K562 (cell line): Measurements from ENCODE around the gene RSRC1. TPM values are rescaled to one million over a fixed set of nuclear protein-coding genes. Genes with fewer than 3 reads are reported as not detected.

Experiments
- ATAC-seq: fragments of 200-7000 bp; cut with Tn5 transposase; 3 replicates; pipeline ENCODE4 v1.9.1; 2020; ENCODE audit warnings: moderate library complexity
- BruUV-seq: library from RNA; stranded (reverse); fragments of 400-500 nt; replicated peaks from 2 replicates; lab custom pipeline; 2021; lab: Mats Ljungman, UMichigan
- CTCF ChIA-PET: fragments of 300-600 bp; formaldehyde crosslinking; extraction: SDS; loops from one replicate; lab custom pipeline; 2021; ENCODE audit warnings: low intra/inter-chr PET ratio; lab: Yijun Ruan, JAX
- POLR2A ChIA-PET: fragments of 300-600, 350-650 bp; sonication (Branson Sonifier 250); formaldehyde crosslinking; extraction: SDS; loops from one replicate; lab custom pipeline; 2021; ENCODE audit warnings: antibody characterized with exemption, inconsistent platforms; lab: Yijun Ruan, JAX
- DNase-seq, 4 experiments: peaks; one replicate each; pipeline versions ENCODE4 v3.0.0 to v3.0.0-alpha.2; 2011 to 2018; ENCODE audit warnings: low spot score in 3 of 4, mixed read lengths in 3 of 4; ENCODE audit errors: extremely low read depth in 1 of 4
- FAIRE-seq: peaks from 2 replicates; lab custom pipeline; 2011; peaks lifted over from hg19 to GRCh38; lab: Jason Lieb, UNC
- H2AFZ ChIP-seq: 2 replicates; pipeline ENCODE4 v1.6.0; 2011; ENCODE audit warnings: low read depth, low read length, control low read depth, inconsistent platforms
- H3K27ac ChIP-seq: fragments of 200-600 bp; 3 replicates; pipeline ENCODE4 v1.8.0; 2011; ENCODE audit warnings: low read depth, mild to moderate bottlenecking, control low read depth, inconsistent platforms, low read length, moderate library complexity, mixed read lengths; ENCODE audit errors: extremely low read depth
- H3K27me3 ChIP-seq, 2 experiments: fragments of 300-600 bp in 1 of 2; 2 replicates in 1 of 2; 3 replicates in 1 of 2; pipeline versions ENCODE4 v1.6.0 to v1.8.0; 2011; ENCODE audit warnings: inconsistent platforms in 2 of 2, low read length in 2 of 2, mild to moderate bottlenecking in 1 of 2, mixed read lengths in 1 of 2, moderate library complexity in 1 of 2; ENCODE audit not compliant: control insufficient read depth in 2 of 2, insufficient read depth in 2 of 2
- H3K36me3 ChIP-seq: fragments of 300-600 bp; 3 replicates; pipeline ENCODE4 v1.8.0; 2011; ENCODE audit warnings: mild to moderate bottlenecking, low read length, inconsistent platforms; ENCODE audit not compliant: control insufficient read depth, insufficient read depth
- H3K4me1 ChIP-seq, 2 experiments: fragments of 200-600 bp in 1 of 2; replicated peaks in 1 of 2; 2 replicates in 1 of 2; 3 replicates in 1 of 2; pipeline versions ENCODE4 v1.5.1 to v1.8.0; 2011; ENCODE audit warnings: inconsistent platforms in 2 of 2, low read length in 2 of 2, mild to moderate bottlenecking in 1 of 2, mixed read lengths in 1 of 2, moderate library complexity in 1 of 2; ENCODE audit not compliant: control insufficient read depth in 2 of 2, insufficient read depth in 2 of 2
- H3K4me2 ChIP-seq: 2 replicates; pipeline ENCODE4 v1.6.1; 2011; ENCODE audit warnings: low read length, control low read depth, inconsistent platforms, mixed read lengths; ENCODE audit not compliant: insufficient read depth
- H3K4me3 ChIP-seq: fragments of 200-600 bp; sonication (generic), shearing (Covaris generic); 2 replicates; pipeline ENCODE4 v1.5.1; 2016; ENCODE audit warnings: control low read depth, inconsistent platforms
- H3K79me2 ChIP-seq: fragments of 200-600 bp; 3 replicates; pipeline ENCODE4 v1.8.0; 2011; ENCODE audit warnings: low read length, inconsistent platforms; ENCODE audit not compliant: control insufficient read depth, insufficient read depth
- H3K9ac ChIP-seq, 2 experiments: 2 replicates each; pipeline versions ENCODE4 v1.6.0 to v1.6.1; 2011; ENCODE audit warnings: low read depth in 2 of 2, low read length in 2 of 2, control low read depth in 1 of 2, inconsistent platforms in 1 of 2, mild to moderate bottlenecking in 1 of 2, mixed read lengths in 1 of 2; ENCODE audit not compliant: insufficient read depth in 1 of 2
- H3K9me1 ChIP-seq: one replicate; pipeline ENCODE4 v1.6.0; 2011; ENCODE audit warnings: inconsistent platforms, mild to moderate bottlenecking, low read length, moderate library complexity; ENCODE audit not compliant: control insufficient read depth, insufficient read depth
- H3K9me3 ChIP-seq: replicated peaks from 2 replicates; pipeline ENCODE4 v1.5.1; 2011; ENCODE audit warnings: low read depth, low read length, inconsistent platforms; ENCODE audit not compliant: control insufficient read depth, insufficient read depth
- H4K20me1 ChIP-seq: replicated peaks from 2 replicates; pipeline ENCODE4 v1.6.1; 2011; ENCODE audit warnings: low read length, inconsistent platforms, mixed read lengths; ENCODE audit not compliant: control insufficient read depth, insufficient read depth
- HEY1 ChIP-seq: fragments of 250-450 bp; sonication (Bioruptor Pico); IDR thresholded peaks from 2 replicates; pipeline ENCODE4 v1.5.0; 2020; ENCODE audit warnings: mild to moderate bottlenecking, moderate library complexity, borderline replicate concordance
- LCOR ChIP-seq: sonication (generic); formaldehyde crosslinking; IDR thresholded peaks from 2 replicates; pipeline ENCODE4 v1.8.0; 2022; ENCODE audit warnings: mild to moderate bottlenecking, missing genetic modification reagents
- MCM3 ChIP-seq: fragments of 450-650 bp; IDR thresholded peaks from 2 replicates; pipeline ENCODE4 v1.6.1; 2016
- MCM7 ChIP-seq, 2 experiments: fragments of 450-650 bp; IDR thresholded peaks; 2 replicates each; pipeline ENCODE4 v1.6.1; 2016 to 2018
- MXI1 ChIP-seq: IDR thresholded peaks from 2 replicates; pipeline ENCODE4 v1.6.1; 2011; ENCODE audit warnings: low read depth, mild to moderate bottlenecking, improper control_type of control experiment, low read length
- ZNF165 ChIP-seq: fragments of 250-450 bp; sonication (Bioruptor Pico); IDR thresholded peaks from 2 replicates; pipeline ENCODE4 v1.4.0; 2020; ENCODE audit warnings: borderline replicate concordance
- ZNF232 ChIP-seq: sonication (generic); formaldehyde crosslinking; IDR thresholded peaks from 2 replicates; pipeline ENCODE4 v1.8.0; 2022; ENCODE audit warnings: mild to moderate bottlenecking, missing genetic modification reagents
- ZNF239 ChIP-seq: fragments of 250-450 bp; sonication (Bioruptor Pico); IDR thresholded peaks from 2 replicates; pipeline ENCODE4 v1.4.0; 2020; ENCODE audit warnings: mild to moderate bottlenecking
- ZSCAN32 ChIP-seq: fragments of 450-650 bp; formaldehyde crosslinking; IDR thresholded peaks from 2 replicates; pipeline ENCODE4 v1.4.0; 2020; ENCODE audit warnings: mild to moderate bottlenecking, moderate library complexity
- in situ Hi-C: fragments of 300-500 bp; cut with MboI; formaldehyde crosslinking; loops from 4 replicates; pipeline ENCODE4 v1.15.0; 2018; ENCODE audit warnings: inconsistent platforms, mixed read lengths
- intact Hi-C: fragments of 100-400 bp; cut with micrococcal nuclease; formaldehyde crosslinking; loops from 2 replicates; pipeline ENCODE4 v1.14.2; 2022
- polyA plus RNA-seq, 8 experiments: library from polyadenylated mRNA; depleted of rRNA in 4 of 8; stranded (reverse) in 5 of 8; unstranded in 3 of 8; fragments of >200 nt; fragmentation: Nextera tagmentation in 2 of 8; fragmentation: Illumina TruSeq in 1 of 8; extraction: Ambion mirVana in 2 of 8; extraction: Trizol in 1 of 8; gene quantifications; 2 replicates each; pipeline versions ENCODE4 v1.2.1 to v1.2.3, GENCODE V29; 2011 to 2014; ENCODE audit warnings: inconsistent platforms in 1 of 8, missing spikeins in 1 of 8
- total RNA-seq, 7 experiments: library from RNA; depleted of rRNA in 6 of 7; stranded (reverse); fragments of >200 nt in 6 of 7; fragmentation: Illumina TruSeq in 2 of 7; extraction: Trizol in 2 of 7; gene quantifications; 2 replicates each; pipeline versions ENCODE4 v1.2.1 to v1.2.3, GENCODE V29; 2011 to 2021; ENCODE audit warnings: low replicate concordance in 1 of 7
- TF ChIP-seq, protein P1 (sequence below): fragments of 450-650 bp; IDR thresholded peaks from 2 replicates; pipeline ENCODE4 v1.6.1; 2016; ENCODE audit warnings: low read depth, mild to moderate bottlenecking, moderate library complexity
- TF ChIP-seq, protein P2 (sequence below): fragments of 250-450 bp; sonication (Bioruptor Pico); IDR thresholded peaks from 2 replicates; pipeline ENCODE4 v1.8.0; 2021; ENCODE audit warnings: moderate library complexity, mild to moderate bottlenecking, inconsistent platforms
- TF ChIP-seq, protein P3 (sequence below): fragments of 250-450 bp; sonication (Bioruptor Pico); IDR thresholded peaks from 2 replicates; pipeline ENCODE4 v1.8.0; 2022; ENCODE audit warnings: inconsistent platforms, mild to moderate bottlenecking, moderate library complexity, borderline replicate concordance
- TF ChIP-seq, protein P4 (sequence below): fragments of 250-450 bp; sonication (Bioruptor Pico); IDR thresholded peaks from 2 replicates; pipeline ENCODE4 v1.8.0; 2022; ENCODE audit warnings: inconsistent platforms

Gene RSRC1
- total and polyA plus RNA-seq, 9 of the 15 experiments (the other 6 are each of a cell fraction or from before 2014, with no cell fraction given): 19.3 to 128 (median 75.5) TPM

DNA sequence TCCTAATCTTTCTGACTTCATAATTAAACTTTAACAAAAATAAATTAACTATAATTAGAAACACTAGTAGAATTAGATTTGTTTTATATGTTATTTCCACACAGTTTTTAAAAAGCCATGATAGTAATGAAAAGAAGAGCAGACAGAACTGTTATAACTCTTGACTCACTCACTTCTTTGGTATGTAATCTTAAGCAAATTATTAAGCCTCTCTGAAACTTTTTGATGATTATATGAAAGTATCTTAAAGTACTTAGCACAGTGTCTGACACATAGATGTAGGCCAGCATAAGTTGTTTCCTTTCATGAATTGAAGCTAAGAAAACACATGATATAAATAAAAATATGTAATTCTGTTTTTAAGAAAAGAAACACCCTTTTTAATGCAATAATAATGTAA, 337.5 kb downstream of the RSRC1 start:
- Histone ChIP-seq H3K4me1 (no peaks in the 10 kb centered on the region), H3K4me3 (no peak overlapping the region), H3K9me1 (no peaks in the 10 kb centered on the region), H3K27me3 (no peaks in the 10 kb centered on the region), H3K4me2 (no peak overlapping the region), H4K20me1 (no peaks in the 10 kb centered on the region), H2AFZ (no peak overlapping the region), H3K9ac (no peak overlapping the region), H3K27ac (no peak overlapping the region), H3K9me3 (no peaks in the 10 kb centered on the region), H3K79me2 (no peaks in the 10 kb centered on the region), H3K36me3 (no peaks in the 10 kb centered on the region)
- TF ChIP-seq, protein P1, sequence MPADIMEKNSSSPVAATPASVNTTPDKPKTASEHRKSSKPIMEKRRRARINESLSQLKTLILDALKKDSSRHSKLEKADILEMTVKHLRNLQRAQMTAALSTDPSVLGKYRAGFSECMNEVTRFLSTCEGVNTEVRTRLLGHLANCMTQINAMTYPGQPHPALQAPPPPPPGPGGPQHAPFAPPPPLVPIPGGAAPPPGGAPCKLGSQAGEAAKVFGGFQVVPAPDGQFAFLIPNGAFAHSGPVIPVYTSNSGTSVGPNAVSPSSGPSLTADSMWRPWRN: no peak
- no peak for TF ChIP-seq ZNF239
- no peak for TF ChIP-seq ZNF232 (CRISPR knock-in tag)
- TF ChIP-seq, protein P2, sequence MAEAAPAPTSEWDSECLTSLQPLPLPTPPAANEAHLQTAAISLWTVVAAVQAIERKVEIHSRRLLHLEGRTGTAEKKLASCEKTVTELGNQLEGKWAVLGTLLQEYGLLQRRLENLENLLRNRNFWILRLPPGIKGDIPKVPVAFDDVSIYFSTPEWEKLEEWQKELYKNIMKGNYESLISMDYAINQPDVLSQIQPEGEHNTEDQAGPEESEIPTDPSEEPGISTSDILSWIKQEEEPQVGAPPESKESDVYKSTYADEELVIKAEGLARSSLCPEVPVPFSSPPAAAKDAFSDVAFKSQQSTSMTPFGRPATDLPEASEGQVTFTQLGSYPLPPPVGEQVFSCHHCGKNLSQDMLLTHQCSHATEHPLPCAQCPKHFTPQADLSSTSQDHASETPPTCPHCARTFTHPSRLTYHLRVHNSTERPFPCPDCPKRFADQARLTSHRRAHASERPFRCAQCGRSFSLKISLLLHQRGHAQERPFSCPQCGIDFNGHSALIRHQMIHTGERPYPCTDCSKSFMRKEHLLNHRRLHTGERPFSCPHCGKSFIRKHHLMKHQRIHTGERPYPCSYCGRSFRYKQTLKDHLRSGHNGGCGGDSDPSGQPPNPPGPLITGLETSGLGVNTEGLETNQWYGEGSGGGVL (CRISPR knock-in tag): no peak
- TF ChIP-seq, protein P3, sequence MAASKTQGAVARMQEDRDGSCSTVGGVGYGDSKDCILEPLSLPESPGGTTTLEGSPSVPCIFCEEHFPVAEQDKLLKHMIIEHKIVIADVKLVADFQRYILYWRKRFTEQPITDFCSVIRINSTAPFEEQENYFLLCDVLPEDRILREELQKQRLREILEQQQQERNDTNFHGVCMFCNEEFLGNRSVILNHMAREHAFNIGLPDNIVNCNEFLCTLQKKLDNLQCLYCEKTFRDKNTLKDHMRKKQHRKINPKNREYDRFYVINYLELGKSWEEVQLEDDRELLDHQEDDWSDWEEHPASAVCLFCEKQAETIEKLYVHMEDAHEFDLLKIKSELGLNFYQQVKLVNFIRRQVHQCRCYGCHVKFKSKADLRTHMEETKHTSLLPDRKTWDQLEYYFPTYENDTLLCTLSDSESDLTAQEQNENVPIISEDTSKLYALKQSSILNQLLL (CRISPR knock-in tag): no peak
- TF ChIP-seq, protein P4, sequence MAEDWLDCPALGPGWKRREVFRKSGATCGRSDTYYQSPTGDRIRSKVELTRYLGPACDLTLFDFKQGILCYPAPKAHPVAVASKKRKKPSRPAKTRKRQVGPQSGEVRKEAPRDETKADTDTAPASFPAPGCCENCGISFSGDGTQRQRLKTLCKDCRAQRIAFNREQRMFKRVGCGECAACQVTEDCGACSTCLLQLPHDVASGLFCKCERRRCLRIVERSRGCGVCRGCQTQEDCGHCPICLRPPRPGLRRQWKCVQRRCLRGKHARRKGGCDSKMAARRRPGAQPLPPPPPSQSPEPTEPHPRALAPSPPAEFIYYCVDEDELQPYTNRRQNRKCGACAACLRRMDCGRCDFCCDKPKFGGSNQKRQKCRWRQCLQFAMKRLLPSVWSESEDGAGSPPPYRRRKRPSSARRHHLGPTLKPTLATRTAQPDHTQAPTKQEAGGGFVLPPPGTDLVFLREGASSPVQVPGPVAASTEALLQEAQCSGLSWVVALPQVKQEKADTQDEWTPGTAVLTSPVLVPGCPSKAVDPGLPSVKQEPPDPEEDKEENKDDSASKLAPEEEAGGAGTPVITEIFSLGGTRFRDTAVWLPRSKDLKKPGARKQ (CRISPR knock-in tag): no peak
- TF ChIP-seq MCM7 (IDR thresholded peaks at IDR 0.05): no peak
- no peak for TF ChIP-seq LCOR (CRISPR knock-in tag)
- TF ChIP-seq ZNF165 (CRISPR knock-in tag): no peak
- no peak for TF ChIP-seq ZSCAN32 (CRISPR knock-in tag)
- no peak for TF ChIP-seq MCM3
- no peak for TF ChIP-seq HEY1 (CRISPR knock-in tag)
- TF ChIP-seq MXI1: no peak
- no peak for DNase-seq
- ChIA-PET CTCF (no interaction called here), POLR2A (no interaction called here)
- in situ Hi-C loops: no loop called here
- FAIRE-seq: no peak
- intact Hi-C loops: no loop called here
- ATAC-seq: no peak
- no TSS peak for BruUV-seq
